HG02840 (cell line): ENCODE results near the gene CAMSAP3.

ENCODE experiments used
- ATAC-seq: cut with Tn5 transposase; IDR thresholded peaks from one replicate; pipeline ENCODE4 v1.9.1; 2021; ENCODE audit warnings: mild to moderate bottlenecking, moderate library complexity, moderate number of reproducible peaks; ENCODE audit not compliant: unreplicated experiment, low FRiP score

The CAMSAP3 gene

DNA sequence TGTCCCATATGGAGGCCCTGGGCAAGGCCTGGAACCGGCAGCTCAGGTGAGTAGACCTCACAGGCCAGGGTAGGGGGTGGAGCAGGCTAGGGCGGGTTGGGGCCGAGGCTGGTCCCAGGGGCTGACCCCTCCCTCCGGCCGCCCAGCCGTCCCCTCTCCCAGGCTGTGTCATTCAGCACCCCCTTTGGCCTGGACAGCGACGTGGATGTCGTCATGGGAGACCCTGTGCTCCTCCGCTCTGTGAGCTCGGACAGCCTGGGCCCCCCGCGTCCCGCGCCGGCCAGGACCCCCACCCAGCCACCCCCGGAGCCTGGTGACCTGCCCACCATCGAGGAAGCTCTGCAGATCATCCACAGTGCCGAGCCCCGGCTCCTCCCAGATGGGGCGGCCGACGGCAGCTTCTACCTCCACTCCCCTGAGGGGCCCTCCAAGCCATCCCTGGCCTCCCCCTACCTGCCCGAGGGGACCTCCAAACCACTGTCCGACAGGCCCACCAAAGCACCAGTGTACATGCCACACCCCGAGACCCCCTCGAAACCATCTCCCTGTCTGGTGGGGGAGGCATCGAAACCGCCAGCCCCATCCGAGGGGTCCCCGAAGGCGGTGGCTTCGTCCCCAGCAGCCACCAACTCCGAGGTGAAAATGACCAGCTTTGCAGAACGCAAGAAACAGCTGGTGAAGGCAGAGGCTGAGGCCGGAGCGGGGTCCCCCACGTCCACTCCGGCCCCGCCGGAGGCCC, 16.0 kb downstream of the CAMSAP3 start:
- no peak for ATAC-seq

- ATAC-seq: no peak
Measured at GRCh38 chr19:7612282-7613274, 16.9 kb downstream of the CAMSAP3 start.

DNA sequence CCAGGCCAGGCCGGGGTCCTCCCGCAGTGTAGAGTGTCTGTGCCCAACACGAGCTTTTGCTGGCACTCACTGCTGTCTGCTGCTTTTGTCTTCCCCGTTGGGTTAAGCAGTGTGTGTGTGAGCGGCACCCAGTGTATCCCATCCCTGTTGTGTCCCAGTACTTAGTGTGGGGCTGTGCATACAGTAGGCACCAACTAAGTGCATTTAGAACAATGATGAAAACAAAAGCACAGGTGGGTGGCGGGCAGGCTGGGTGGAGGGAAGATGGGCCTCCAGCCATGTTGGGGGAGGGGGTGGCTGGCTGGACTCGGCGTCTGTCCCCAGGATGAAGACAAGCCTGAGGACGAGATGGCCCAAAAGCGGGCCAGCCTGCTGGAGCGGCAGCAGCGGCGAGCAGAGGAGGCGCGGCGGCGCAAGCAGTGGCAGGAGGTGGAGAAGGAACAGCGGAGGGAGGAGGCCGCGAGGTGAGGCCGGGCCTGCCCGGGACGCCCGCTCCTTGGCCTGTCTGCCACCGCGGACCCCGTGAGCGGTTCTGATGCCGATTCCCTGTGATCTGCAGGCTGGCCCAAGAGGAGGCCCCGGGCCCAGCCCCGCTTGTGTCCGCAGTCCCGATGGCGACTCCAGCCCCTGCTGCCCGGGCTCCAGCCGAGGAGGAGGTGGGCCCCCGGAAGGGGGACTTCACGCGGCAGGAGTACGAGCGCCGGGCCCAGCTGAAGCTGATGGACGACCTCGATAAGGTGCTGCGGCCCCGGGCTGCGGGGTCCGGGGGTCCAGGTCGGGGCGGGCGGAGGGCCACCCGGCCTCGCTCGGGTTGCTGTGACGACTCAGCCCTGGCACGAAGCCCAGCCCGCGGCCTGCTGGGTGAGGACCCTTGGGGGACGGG, 19.4 kb downstream of the CAMSAP3 start:
- ATAC-seq: no peak

- no peak for ATAC-seq
Measured at GRCh38 chr19:7617172-7617571, 21.5 kb downstream of the CAMSAP3 start.

DNA sequence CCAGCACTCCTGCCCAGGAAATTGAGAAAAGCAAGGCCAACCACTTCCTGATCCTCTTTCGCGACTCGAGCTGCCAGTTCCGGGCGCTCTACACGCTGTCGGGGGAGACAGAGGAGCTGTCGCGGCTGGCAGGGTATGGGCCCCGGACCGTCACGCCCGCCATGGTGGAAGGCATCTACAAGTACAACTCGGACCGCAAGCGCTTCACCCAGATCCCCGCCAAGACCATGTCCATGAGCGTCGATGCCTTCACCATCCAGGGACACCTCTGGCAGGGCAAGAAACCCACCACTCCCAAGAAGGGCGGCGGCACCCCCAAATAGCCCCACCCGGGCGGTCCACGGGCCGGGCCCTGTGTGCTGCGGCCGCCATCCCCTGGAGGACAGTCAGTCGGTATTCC, 22.1 kb downstream of the CAMSAP3 start:
- ATAC-seq: no peak

- no peak for ATAC-seq
Measured at GRCh38 chr19:7618348-7618747, 22.7 kb downstream of the CAMSAP3 start.

DNA sequence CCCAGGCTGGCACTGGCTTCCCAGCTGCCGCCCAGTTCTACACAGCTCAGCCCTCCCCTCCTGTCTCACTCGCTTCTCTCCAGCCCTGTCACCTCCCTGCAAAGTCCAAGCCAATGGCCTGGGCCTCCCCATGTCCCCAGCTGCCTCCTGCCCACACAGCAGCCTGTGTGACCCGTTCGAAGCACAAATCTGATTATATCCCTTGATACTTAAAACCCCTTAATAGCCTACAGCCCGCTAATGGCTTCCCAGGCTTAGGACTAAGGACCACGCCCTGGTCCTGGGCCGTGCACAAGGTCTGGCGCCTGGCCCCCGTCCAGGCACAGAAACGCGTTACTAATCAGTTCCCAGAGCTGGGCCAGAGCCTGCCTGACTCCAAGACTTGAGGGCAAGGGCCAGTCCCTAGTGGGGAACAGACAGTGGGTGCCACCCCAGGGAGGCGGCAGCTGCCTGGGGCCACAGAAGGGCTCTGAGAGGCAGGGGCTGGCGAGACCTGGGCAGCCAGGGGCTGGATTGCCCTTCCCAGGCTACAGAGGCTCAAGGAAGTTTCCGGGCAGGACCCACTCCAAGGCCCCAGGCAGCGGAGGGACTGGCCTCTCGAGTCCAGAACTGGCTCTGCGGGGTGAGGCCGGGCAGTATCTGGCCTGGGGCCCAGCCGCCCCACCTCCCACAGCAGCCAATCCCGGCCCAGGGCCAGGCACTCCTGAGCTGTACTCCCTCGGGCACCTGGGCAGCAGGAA, 23.3 kb downstream of the CAMSAP3 start:
- ATAC-seq: no peak

- ATAC-seq: no peak
Measured at GRCh38 chr19:7619671-7620441, 24.2 kb downstream of the CAMSAP3 start.

DNA sequence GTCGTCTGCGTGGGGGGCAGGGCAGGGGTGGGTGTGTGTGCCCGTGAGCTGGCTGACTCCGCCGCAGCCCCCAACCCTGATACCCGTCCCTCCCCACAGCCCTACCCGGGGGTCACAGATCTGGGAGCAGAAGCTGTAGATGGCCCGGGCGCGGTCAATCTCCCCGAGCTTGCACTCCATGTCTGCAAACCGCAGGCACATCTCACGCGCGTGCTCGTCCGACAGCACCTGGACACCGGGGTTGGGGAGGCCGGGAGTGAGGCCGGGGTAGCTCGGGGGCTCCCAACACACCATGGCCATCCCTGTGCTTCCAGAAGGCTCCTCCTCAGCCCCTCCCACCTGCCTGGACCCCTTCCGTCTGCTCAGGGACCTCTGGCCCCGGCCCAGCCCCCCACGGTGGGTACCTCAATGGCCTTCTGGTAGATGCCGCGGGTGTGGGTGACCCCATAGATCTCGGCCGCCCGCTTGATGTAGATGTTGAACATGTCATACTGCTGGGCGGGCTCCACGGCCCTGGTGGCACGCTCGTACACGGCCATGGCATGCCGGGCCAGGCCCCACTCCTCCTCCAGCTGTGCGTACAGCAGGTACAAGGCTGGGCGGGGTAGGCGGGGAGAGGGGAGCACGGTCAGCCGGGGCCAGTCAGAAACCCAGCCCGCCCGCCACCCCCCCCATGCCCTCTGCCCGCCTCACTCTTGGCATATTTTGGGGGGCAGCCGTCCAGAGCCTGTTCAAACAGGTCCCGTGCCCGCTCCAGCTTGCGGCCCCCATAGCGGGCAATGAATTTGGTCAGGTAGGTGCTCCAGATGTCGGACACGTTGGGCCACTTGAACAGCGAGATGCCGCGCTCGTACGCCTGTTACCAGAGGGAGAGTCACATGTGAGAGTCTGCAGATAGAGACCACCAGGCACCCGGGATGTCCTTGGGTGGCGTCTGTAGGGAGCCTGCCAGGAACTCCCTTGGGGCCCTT, 25.1 kb downstream of the CAMSAP3 start:
- ATAC-seq: no peak

GRCh38 chr19:7622933-7623685, 27.4 kb downstream of the CAMSAP3 start:
- no peak for ATAC-seq

DNA sequence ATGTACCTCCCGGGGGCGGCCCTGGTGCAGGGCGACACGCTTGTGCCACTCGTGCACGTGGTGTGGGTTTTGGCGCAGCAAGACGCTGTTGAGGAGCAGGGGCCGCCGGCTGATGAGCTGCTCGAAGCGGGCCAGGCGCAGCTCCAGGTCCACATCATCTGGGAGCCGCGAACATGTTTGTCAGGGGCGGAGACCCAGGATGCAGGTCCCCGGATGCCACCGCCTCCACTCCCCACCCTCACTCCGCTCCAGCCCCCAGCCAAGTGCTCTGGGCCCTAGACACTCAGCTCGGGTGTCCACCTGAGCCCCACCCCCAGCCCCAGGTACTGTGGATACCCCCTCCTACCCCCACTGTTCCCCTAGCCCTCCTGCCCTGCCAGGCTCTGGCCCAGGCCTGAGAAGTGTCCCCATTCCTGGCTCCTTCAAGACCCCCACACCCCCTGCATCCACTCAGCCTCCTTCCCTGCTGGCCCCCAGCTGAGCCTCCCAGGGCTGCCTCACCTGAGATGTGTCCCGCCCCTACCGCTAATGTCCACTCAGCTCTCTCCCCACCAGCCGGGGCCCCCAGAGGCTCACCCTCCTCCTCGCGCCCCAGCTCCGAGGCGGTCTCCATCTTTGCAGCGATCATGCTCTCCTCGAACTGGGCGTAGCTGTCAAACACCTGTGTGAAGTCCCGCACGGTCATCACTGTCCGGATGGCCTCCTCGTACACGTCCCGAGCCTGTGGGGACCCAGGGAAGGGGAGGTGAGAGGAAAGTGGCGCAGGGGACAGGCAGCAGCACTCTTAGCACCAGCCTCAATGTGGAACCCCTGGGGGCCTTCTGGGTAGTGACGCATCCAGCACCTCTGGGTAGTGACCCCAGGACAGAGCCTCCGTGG, 28.3 kb downstream of the CAMSAP3 start:
- no peak for ATAC-seq

DNA sequence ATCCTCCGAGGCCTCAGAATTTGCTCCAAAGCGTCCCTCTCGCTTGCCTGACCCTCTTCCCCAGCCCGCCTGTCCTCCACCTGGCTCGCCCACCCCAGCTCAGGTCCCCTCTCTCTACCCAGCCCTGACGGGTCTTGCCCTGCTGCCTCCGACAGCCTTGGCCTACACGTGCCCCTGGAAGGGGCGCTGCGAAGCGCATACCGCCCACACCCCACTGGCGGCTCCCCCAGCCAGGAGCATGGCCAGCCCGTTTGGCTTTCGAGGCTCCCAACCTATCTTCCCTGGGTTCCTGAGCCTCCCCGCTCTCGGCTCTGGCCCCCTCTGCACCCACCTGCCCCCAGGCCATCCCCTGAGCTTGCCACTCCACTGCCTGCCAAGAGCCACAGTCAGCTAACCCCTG, 29.1 kb downstream of the CAMSAP3 start:
- no peak for ATAC-seq

DNA sequence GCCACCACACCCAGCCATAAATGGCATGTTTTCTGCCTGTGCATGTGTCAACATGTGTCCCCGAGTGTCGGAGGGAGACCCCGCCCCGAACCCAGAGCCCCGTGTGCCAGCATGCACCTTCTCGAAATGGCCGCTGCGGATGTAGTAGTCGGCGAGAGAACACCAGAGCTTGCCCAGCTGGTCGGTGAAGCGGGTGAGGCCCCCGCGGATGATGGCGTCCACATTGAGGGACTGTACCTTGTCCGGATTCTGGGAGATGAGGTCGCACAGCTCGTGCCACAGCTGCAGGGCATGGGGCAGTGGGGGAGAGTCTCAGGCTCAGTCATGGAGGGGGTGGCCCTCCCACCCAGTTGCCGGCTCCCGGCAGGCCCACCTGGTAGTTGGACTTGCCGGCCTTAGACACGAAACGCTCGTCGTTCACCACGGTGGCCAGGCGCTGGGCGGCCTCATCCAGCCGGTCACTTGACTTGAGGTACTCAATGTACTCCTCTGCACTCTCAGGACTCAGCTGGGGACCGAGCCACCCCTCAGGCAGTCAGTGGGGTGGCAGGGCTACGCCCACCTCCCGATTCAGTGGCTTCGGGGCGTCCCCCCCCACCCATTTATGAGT, 30.2 kb downstream of the CAMSAP3 start:
- no peak for ATAC-seq

DNA sequence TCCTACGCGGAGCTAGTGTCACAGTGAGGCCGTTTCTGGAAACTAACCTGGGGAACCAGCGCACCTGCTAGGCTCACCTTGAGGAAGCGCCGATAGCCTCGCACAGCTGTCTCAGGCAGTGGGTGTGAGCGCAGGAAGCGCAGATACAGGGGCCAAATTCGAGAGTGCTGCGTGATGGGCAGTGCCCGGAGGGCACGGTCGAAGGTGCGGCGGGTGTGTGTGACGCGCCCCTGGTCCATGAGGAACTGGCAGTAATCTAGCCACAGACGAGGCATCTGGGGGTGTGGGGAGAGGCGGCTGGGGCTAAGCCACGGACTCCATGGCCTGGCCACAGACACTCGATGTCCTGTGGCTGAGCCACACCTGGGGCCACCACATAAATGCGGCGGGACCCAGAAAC, 31.5 kb downstream of the CAMSAP3 start:
- no peak for ATAC-seq

DNA sequence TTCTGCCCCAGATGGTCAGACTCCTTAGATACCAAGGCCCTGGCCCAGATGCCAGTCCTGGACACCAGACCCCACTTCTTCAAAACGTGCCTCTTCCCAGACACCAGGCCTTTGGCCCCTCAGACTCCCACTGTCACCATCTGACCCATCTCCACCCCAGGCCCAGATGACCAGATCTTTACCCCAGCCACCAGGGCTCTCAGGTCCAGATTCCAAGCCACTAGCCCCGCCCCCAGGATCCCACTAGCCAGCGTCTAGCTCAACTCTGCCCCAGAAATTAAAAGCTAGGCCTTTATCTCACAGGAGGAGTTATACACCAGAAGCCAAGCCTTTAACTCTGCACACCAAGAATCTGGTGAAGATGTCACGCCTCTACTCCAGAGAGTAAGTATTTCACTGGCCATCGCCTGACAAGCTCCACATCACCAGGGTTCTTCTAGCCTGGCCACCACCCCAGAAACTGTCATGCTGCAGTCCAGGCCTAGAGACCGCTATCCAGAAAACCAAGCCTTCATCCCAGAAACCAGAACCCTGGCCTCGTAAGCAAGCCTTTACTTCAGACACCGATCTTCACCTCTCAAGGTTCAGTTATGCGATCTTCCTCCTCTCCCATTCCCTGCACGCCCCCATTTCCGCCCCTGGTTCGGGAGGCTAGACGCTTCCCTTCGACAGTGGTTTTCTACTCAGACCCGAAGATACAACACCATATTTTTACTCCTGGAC, 33.1 kb downstream of the CAMSAP3 start:
- no peak for ATAC-seq
